Stimulated activated CD4-positive, alpha-beta T cell treated with anti-CD3 and anti-CD28 coated beads, Interleukin-2, amount 100 ng/mL, for 4 hours (primary cell): ENCODE results near the gene SRSF7.

Experiments
- DNase-seq: peaks from one replicate; pipeline ENCODE4 v3.0.0-alpha.2; 2020; ENCODE audit warnings: low read depth

Gene SRSF7

DNA sequence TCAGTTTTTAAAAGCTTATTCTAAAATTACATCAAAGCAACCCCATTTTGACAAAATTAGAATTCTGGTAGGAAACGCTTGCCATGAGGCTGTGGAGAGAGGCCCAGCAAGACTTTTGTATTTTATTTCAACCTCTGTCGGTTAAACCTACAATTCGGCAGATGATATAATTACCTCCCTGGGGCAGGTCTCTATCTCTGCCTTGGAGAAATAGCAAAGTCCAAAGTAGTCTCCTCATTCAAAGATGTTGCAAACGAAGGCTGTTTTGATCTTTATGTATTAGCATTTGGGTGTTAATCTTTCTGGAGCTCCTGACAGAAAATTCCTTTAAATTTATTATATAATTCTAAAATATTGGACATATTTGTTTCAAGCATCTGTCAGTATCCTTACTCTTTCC, 49.6 kb downstream of the SRSF7 start:
- DNase-seq = no peak

DNA sequence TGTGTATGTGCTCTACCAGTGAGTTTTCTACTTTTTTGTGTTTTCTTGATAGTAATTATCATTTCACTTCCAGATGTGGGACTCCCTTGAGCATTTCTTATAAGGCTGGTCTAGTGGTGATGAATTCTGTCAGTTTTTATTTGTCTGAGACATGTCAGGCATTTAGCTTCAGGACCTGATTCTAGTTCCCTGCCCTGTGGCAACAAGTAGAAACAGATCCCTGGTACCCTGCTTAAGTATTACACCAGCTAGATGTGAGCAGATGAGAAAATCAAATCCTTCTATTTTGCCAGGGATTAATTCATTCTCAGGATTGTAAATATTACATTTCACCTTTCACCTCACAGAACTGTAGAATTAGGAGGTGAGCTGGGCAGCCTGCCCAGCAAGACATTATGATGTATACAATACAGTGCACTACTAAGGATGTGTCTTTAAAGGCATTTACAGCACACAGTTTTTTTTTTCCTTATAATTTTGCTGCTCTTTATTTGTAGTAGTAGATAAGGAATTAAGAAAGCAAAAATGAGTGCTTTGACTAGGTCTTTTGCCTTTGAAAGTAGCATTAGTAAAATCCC, 50.2 kb downstream of the SRSF7 start:
- DNase-seq = no peak

GRCh38 chr2:38700113-38700785, 50.9 kb downstream of the SRSF7 start:
- DNase-seq = no peak

- no peak for DNase-seq
These were observed 52.6 kb downstream of the SRSF7 start for GRCh38 chr2:38698467-38699003.

GRCh38 chr2:38697116-38697840, 53.9 kb downstream of the SRSF7 start:
- no peak for DNase-seq
